Thoracic aorta (tissue), 2 donors: ENCODE data around the gene PANK1. TPM values are rescaled to one million over a fixed set of nuclear protein-coding genes. Genes with fewer than 3 reads are reported as not detected.

ENCODE experiments used
- ATAC-seq: fragments of 150-250 bp; one replicate; pipeline ENCODE4 v1.8.0; 2017; ENCODE audit warnings: low read depth; ENCODE audit not compliant: insufficient number of reproducible peaks, low FRiP score
- DNase-seq: peaks from one replicate; pipeline ENCODE4 v3.0.0-alpha.2; 2020; ENCODE audit warnings: low spot score
- H3K27ac ChIP-seq, 2 donors: fragments of 200-600 bp; sonication (generic); 1 replicate in 1 of 2; 2 replicates in 1 of 2; pipeline ENCODE4 v1.5.1; 2016; ENCODE audit warnings: mild to moderate bottlenecking in 2 of 2, moderate library complexity in 2 of 2
- H3K27me3 ChIP-seq: fragments of 200-600 bp; sonication (generic); replicated peaks from 2 replicates; pipeline ENCODE4 v1.6.0; 2016; ENCODE audit warnings: mild to moderate bottlenecking; ENCODE audit not compliant: insufficient read depth
- H3K36me3 ChIP-seq: fragments of 200-600 bp; sonication (generic); one replicate; pipeline ENCODE4 v1.5.1; 2016
- H3K4me1 ChIP-seq, 2 donors: fragments of 200-600 bp; sonication (generic); 1 replicate in 1 of 2; 2 replicates in 1 of 2; pipeline versions ENCODE4 v1.5.1 to v1.6.0; 2016; ENCODE audit warnings: low read depth in 2 of 2, mild to moderate bottlenecking in 1 of 2; ENCODE audit not compliant: control insufficient read depth in 1 of 2
- H3K4me3 ChIP-seq: fragments of 200-600 bp; sonication (generic); 2 replicates; pipeline ENCODE4 v1.5.1; 2016; ENCODE audit warnings: mild to moderate bottlenecking
- H3K9me3 ChIP-seq: fragments of 200-600 bp; sonication (generic); 2 replicates; pipeline ENCODE4 v1.5.1; 2016
- total RNA-seq, 2 donors: library from RNA; depleted of rRNA; stranded (reverse); fragments of >200 nt; gene quantifications; one replicate each; pipeline versions ENCODE4 v1.1.0 to v1.2.3, GENCODE V29; 2016
- TF ChIP-seq, protein P1 (sequence below): fragments of 200-600 bp; sonication (generic); IDR thresholded peaks from one replicate; pipeline ENCODE4 v1.5.1; 2019; ENCODE audit warnings: antibody characterized with exemption

The PANK1 gene
- total RNA-seq, 2 donors from 2014 or later: 0.95 to 5.5 TPM

DNA sequence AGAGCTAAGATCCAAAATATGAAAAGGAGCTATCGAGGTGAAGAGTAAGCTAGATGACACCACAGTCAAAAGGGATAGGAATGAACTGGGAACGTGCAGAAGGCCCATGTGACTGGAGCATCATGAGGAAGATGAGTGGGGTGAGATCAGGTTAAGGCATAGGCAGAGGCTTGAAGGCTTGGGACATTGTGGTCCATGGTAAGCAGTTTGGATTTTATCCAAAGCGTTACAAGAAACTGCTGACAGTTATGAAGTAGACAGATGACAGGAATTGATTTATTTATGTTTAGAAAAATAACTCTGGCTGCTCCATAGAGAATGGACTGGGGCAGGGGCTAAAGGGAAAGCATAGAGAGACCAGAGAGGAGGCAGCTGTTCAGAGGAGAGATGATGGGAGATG is 18.1 kb upstream of the PANK1 start:
- DNase-seq (no peak), ATAC-seq (no peak)
- Histone ChIP-seq H3K36me3 (no peaks in the 10 kb centered on the region), H3K27ac (no peak overlapping the region), H3K4me3 (no peak overlapping the region), H3K27me3 (no peaks in the 10 kb centered on the region), H3K9me3 (no peaks in the 10 kb centered on the region), H3K4me1 (no peaks in the 10 kb centered on the region)
- TF ChIP-seq, protein P1, sequence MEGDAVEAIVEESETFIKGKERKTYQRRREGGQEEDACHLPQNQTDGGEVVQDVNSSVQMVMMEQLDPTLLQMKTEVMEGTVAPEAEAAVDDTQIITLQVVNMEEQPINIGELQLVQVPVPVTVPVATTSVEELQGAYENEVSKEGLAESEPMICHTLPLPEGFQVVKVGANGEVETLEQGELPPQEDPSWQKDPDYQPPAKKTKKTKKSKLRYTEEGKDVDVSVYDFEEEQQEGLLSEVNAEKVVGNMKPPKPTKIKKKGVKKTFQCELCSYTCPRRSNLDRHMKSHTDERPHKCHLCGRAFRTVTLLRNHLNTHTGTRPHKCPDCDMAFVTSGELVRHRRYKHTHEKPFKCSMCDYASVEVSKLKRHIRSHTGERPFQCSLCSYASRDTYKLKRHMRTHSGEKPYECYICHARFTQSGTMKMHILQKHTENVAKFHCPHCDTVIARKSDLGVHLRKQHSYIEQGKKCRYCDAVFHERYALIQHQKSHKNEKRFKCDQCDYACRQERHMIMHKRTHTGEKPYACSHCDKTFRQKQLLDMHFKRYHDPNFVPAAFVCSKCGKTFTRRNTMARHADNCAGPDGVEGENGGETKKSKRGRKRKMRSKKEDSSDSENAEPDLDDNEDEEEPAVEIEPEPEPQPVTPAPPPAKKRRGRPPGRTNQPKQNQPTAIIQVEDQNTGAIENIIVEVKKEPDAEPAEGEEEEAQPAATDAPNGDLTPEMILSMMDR: no peak

DNA sequence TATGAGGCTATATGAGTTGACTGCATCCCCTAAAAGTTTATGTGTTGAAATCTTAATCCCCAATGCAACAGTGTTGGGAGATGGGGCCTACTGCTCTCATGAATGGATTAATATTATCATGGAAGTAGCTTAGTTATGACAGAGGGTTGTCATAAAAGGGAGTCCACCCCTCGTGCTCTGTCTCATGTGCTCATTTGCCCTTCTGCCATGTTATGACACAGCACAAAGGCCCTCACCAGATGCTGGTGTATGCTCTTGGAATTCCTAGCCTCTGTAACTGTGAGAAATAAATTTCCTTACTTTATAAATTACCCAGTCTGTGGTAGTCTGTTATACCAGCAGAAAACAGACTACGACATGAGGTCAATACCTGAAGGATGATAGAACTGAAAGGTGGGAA is 17.6 kb upstream of the PANK1 start:
- no peaks in the 10 kb centered on the region for H3K4me1 ChIP-seq
- no peak for ATAC-seq

DNA sequence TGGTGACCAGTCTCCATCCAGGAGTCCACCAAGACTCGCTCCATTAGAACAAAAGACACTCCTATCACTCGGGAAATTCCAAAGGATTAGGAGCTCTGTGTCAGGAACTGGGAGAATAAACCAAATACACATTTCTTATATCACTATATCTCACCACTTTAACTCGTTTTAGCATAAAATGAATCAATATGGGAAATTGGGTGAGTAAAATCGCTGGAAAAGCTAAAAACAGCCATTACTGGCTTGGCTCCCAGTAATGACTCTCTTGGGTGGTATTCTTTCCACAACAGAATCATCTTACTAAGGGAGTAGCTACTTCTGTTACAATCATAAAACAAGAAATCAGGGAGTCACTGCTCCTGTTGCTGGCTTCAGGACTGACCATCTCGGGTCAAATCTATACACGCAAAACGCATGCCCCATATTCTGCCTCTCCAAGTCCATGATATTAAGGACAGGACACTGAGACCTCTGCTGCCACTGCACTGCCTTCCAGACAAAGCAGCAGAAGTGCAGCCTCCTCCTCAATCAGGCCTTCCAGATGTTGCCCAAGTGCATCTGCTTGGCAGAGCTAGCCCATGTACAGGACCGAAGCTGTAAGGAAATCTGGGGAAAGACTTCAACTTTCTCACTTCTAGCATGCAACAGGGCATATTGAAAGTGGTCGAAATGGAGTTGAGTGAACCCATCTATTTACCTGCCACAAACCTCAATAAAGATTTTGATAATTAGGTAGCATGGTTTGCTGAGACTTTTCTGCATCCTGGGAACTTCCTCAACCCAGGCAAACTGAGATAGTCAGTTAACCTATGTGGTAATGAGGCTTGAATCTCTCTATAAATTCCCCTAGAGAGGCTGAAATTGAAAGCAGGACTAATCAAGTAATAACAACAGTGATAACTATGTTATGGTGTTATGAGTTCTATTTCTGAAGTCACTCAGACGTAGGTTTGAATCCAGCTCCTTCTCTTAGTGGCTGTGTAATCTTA is 14.4 kb upstream of the PANK1 start:
- H3K36me3 ChIP-seq: no peaks in the 10 kb centered on the region
- H3K27me3 ChIP-seq: no peaks in the 10 kb centered on the region
- H3K4me3 ChIP-seq: no peak overlapping the region
- TF ChIP-seq, protein P1: no peak
- no peak for ATAC-seq
- no peak overlapping the region for H3K27ac ChIP-seq
- no peaks in the 10 kb centered on the region for H3K9me3 ChIP-seq
- no peak for DNase-seq
- no peaks in the 10 kb centered on the region for H3K4me1 ChIP-seq

More for the DNA sequence above, 17.6 kb upstream of the PANK1 start:
- TF ChIP-seq, protein P1: no peak
- H3K36me3 ChIP-seq: no peaks in the 10 kb centered on the region
- no peaks in the 10 kb centered on the region for H3K9me3 ChIP-seq
- H3K27ac ChIP-seq: no peak overlapping the region
- H3K4me3 ChIP-seq: no peak overlapping the region
- H3K27me3 ChIP-seq: no peaks in the 10 kb centered on the region
- DNase-seq: no peak

DNA sequence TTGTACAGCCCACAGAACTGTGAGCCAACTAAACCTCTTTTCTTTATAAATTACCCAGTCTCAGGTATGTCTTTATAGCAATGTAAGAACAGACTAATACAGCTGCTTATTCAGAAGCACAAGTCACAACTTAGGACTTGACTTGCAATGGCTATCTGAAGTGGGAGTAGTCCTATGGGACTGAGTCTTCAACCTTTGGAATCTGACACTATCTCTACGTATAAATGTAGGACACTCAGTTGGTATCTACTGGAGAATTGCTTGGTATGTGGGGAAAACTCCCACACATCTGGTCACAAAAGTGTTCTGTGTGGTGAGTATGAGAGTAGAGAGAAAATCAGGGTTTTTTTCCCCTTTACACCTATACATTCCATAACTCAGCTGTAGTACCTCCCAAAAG is 12.3 kb upstream of the PANK1 start:
- Histone ChIP-seq H3K27me3 (no peaks in the 10 kb centered on the region), H3K4me1 (no peaks in the 10 kb centered on the region), H3K36me3 (no peaks in the 10 kb centered on the region), H3K9me3 (no peaks in the 10 kb centered on the region), H3K27ac (no peak overlapping the region), H3K4me3 (no peak overlapping the region)
- DNase-seq: no peak
- TF ChIP-seq, protein P1: no peak
- ATAC-seq: no peak

DNA sequence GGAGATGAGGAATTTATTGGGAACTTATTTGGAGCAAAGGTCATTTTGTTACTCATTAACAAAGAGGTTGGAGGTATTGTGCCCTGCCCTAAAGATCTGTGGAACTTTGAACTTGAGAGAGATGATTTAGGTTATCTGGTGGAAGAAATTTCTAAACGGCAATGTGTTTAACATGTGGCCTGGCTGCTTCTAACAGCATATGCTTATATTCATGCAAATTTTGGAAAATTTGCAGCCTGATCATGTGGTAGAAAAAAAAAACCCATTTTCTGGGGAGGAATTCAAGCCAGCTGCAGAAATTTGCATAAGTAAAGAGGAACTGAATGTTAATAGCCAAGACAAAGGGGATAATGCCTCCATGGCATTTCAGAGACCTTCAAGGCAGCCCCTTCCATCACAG is 10.7 kb upstream of the PANK1 start:
- TF ChIP-seq, protein P1: no peak
- no peak overlapping the region for H3K4me3 ChIP-seq
- no peaks in the 10 kb centered on the region for H3K36me3 ChIP-seq

More for the DNA sequence above, 10.7 kb upstream of the PANK1 start:
- H3K27ac ChIP-seq: no peak overlapping the region
- H3K27me3 ChIP-seq: no peaks in the 10 kb centered on the region
- DNase-seq: no peak
- H3K4me1 ChIP-seq: no peaks in the 10 kb centered on the region
- no peaks in the 10 kb centered on the region for H3K9me3 ChIP-seq
- no peak for ATAC-seq
